H1 (cell line): ENCODE measurements around the gene NUMB. TPM values are rescaled to one million over a fixed set of nuclear protein-coding genes. Genes with fewer than 3 reads are reported as not detected.

Experiments used
- EZH2 ChIP-seq: fragments of 200-600 bp; sonication (generic); IDR thresholded peaks from 2 replicates; pipeline ENCODE4 v1.7.1; 2012; ENCODE audit warnings: low read depth, mild to moderate bottlenecking, moderate library complexity, low read length, inconsistent platforms; ENCODE audit not compliant: severe bottlenecking
- JUND ChIP-seq: IDR thresholded peaks from 2 replicates; pipeline ENCODE4 v1.6.1; 2011; ENCODE audit warnings: mild to moderate bottlenecking, improper control_type of control experiment, low read length
- polyA plus RNA-seq, 7 experiments: library from polyadenylated mRNA; depleted of rRNA in 3 of 7; stranded (reverse) in 5 of 7; unstranded in 2 of 7; fragments of >200 nt in 5 of 7; fragments of 200-250 nt in 2 of 7; gene quantifications; 1 replicate in 5 of 7; 2 replicates in 1 of 7; 4 replicates in 1 of 7; pipeline versions ENCODE4 v1.2.1 to v1.2.3, GENCODE V29; 2011 to 2013; ENCODE audit warnings: missing spikeins in 2 of 7, mixed read lengths in 2 of 7
- total RNA-seq: library from RNA; stranded (reverse); fragmentation: NEBNext Ultra II Directional; extraction: Animal tissue kit (Norgen Biotek cat#: 25700); gene quantifications from 2 replicates; pipeline ENCODE4 v1.2.1, GENCODE V29; 2021

The NUMB gene
- total and polyA plus RNA-seq, 2 of the 8 experiments (the other 6 are each of a cell fraction or from before 2014, with no cell fraction given) = 54.3 to 78.1 TPM

DNA sequence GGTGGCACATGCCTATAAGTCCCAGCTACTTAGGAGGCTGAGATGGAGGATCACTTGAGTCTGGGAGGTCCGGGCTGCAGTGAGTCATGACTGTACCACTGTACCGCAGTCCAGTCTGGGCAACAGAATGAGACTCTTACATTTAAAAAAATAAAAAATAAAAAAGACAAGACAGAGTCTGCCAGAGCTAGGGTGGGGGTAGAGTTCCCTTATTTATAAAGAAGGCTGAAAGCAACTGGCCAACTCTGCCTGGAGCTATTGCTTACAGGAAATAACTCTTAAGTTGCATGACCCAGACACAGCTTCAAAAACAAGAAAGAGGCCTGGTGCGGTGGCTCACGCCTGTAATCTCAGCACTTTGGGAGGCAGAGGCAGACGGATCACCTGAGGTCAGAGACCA is 31.5 kb downstream of the NUMB start (continued):
- TF ChIP-seq EZH2 (no peak), JUND (no peak)
